Measurements from ENCODE around the gene KIRREL3. TPM values are rescaled to one million over a fixed set of nuclear protein-coding genes. Genes with fewer than 3 reads are reported as not detected.

KIRREL3 gene
- total and polyA plus RNA-seq, 9 of the 15 experiments (the other 6 are each of a cell fraction or from before 2014, with no cell fraction given), result 0.04 to 0.10 TPM; not detected in 7

DNA sequence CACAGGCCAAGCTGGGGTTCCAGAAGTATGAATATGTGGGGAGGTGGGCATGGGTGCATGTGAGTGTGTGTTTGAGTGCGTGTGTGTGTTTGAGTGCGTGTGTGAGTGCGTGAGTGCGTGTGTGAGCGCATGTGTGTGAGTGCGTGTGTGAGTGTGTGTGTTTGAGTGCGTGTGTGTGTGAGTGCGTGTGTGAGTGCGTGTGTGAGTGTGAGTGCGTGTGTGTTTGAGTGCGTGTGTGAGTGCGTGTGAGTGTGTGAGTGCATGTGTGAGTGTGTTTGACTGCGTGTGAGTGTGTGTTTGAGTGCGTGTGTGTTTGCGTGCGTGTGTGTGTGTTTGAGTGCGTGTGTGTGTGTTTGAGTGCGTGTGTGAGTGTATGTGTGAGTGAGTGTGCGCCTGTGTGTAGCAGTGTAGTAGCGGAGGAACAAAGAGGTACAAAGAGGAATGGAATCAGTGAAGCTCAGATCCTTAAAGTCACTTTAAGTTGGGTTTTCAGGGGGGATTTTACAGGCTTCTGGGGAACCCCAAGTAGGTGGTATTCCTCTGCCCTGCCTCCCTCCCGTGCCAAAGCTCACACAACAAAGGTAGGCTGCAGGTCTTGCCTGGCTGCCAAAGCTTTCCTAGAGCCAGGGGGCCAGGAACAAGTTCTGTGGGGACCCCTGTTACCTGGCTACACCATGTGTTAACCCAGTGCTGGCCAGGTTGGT, 137.1 kb downstream of the KIRREL3 start (continued):
- TF ChIP-seq, protein P1, sequence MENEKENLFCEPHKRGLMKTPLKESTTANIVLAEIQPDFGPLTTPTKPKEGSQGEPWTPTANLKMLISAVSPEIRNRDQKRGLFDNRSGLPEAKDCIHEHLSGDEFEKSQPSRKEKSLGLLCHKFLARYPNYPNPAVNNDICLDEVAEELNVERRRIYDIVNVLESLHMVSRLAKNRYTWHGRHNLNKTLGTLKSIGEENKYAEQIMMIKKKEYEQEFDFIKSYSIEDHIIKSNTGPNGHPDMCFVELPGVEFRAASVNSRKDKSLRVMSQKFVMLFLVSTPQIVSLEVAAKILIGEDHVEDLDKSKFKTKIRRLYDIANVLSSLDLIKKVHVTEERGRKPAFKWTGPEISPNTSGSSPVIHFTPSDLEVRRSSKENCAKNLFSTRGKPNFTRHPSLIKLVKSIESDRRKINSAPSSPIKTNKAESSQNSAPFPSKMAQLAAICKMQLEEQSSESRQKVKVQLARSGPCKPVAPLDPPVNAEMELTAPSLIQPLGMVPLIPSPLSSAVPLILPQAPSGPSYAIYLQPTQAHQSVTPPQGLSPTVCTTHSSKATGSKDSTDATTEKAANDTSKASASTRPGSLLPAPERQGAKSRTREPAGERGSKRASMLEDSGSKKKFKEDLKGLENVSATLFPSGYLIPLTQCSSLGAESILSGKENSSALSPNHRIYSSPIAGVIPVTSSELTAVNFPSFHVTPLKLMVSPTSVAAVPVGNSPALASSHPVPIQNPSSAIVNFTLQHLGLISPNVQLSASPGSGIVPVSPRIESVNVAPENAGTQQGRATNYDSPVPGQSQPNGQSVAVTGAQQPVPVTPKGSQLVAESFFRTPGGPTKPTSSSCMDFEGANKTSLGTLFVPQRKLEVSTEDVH (IDR thresholded peaks at IDR 0.05; ENCODE audit: low read depth, partially characterized antibody), result no peak
- TF ChIP-seq TAF7 (tag; IDR thresholded peaks at IDR 0.05) (no peak), CXXC5 (CRISPR knock-in tag; IDR thresholded peaks at IDR 0.05) (no peak), ZNF212 (CRISPR knock-in tag; IDR thresholded peaks at IDR 0.05) (no peak), ZNF586 (CRISPR knock-in tag; conservative IDR thresholded peaks at IDR 0.05) (no peak), MED1 (CRISPR knock-in tag; IDR thresholded peaks at IDR 0.05; ENCODE audit: borderline replicate concordance) (no peak), ZSCAN32 (CRISPR knock-in tag; IDR thresholded peaks at IDR 0.05) (no peak)

DNA sequence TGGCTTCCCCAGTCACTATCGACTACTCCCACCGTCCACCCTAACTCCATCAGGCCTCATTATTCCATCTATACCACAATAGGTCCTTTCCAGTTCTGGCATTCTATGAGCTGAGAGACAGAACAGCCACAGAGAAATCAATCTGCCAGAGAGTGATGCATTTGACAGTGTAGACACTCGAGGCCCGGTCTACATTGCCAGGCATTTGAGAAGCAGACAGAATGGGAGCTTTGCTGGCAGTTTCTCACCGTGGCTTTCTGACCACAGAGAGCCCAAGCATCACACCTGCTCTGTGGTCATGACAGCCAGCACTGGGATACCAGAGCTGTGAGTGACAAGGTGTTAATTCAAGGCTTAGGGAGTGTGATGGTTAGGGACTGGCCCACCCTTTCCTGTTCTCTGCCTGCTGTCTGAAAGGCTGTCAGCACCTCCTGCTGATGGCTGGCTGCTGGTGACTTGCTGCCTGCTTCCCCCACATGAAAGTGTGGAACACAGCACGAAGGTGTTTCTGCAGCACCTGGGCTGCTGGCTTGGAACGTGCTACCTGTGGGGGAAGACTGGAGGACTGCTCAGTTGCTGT, 137.8 kb downstream of the KIRREL3 start:
- intact Hi-C loops (cut with micrococcal nuclease), result no loop called here
- TF ChIP-seq CREBBP (IDR thresholded peaks at IDR 0.05; ENCODE audit: low read depth, low read length), result no peak
- TF ChIP-seq, protein P2, sequence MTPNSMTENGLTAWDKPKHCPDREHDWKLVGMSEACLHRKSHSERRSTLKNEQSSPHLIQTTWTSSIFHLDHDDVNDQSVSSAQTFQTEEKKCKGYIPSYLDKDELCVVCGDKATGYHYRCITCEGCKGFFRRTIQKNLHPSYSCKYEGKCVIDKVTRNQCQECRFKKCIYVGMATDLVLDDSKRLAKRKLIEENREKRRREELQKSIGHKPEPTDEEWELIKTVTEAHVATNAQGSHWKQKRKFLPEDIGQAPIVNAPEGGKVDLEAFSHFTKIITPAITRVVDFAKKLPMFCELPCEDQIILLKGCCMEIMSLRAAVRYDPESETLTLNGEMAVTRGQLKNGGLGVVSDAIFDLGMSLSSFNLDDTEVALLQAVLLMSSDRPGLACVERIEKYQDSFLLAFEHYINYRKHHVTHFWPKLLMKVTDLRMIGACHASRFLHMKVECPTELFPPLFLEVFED (CRISPR knock-in tag; conservative IDR thresholded peaks at IDR 0.05), result no peak
- TF ChIP-seq BACH1 (tag; IDR thresholded peaks at IDR 0.05), result no peak
- TF ChIP-seq CREB1 (IDR thresholded peaks at IDR 0.05), result no peak
- TF ChIP-seq CREB1 (CRISPR knock-in tag; IDR thresholded peaks at IDR 0.05), result no peak
- TF ChIP-seq NEUROD1 (IDR thresholded peaks at IDR 0.05; ENCODE audit: borderline replicate concordance, low read depth, low read length, partially characterized antibody), result no peak
- no peak for TF ChIP-seq FOXK2 (conservative IDR thresholded peaks at IDR 0.05 in 1 of 2, IDR thresholded peaks at IDR 0.05 in 1 of 2; ENCODE audit: low read depth in 2 of 2)
- no peak for TF ChIP-seq TSC22D4 (tag; IDR thresholded peaks at IDR 0.05)
- no peak for TF ChIP-seq SREBF1 (IDR thresholded peaks at IDR 0.05; ENCODE audit: borderline replicate concordance, low read depth, low read length)
- no peak for TF ChIP-seq PPARD (CRISPR knock-in tag; IDR thresholded peaks at IDR 0.05)
- no peak for TF ChIP-seq ZKSCAN8 (CRISPR knock-in tag; IDR thresholded peaks at IDR 0.05)

More for the DNA sequence above, 137.8 kb downstream of the KIRREL3 start:
- no peaks in the 10 kb centered on the region for H3K79me2 ChIP-seq (ENCODE audit: control insufficient read depth, insufficient read depth, low read length)
- no peak for DNase-seq (ENCODE audit: extremely low read depth in 1 of 4, low spot score in 3 of 4)
- H2AFZ ChIP-seq (ENCODE audit: low read depth, low read length), result no peak overlapping the region
- H3K9me1 ChIP-seq (ENCODE audit: control insufficient read depth, insufficient read depth, low read length), result no peaks in the 10 kb centered on the region
- no peaks in the 10 kb centered on the region for H3K9me3 ChIP-seq (replicated peaks; ENCODE audit: control insufficient read depth, insufficient read depth, low read depth, low read length)
- H3K9ac ChIP-seq (ENCODE audit: insufficient read depth in 1 of 2, low read depth in 2 of 2, low read length in 2 of 2), result no peak overlapping the region
- BruUV-seq (replicated peaks), result no TSS peak
- ChIA-PET POLR2A (interaction anchor here (1.1 kb wide), 1 partner anchor 159 kb away, joined by 4 read pairs; no protein-coding TSS in a partner anchor), CTCF (ENCODE audit: low intra/inter-chr PET ratio) (no interaction called here)
- in situ Hi-C loops (cut with MboI), result no loop called here
- ATAC-seq, result no peak
- H4K20me1 ChIP-seq (replicated peaks; ENCODE audit: control insufficient read depth, insufficient read depth, low read length), result no peaks in the 10 kb centered on the region
- FAIRE-seq, result no peak
- no peak overlapping the region for H3K4me3 ChIP-seq
- no peaks in the 10 kb centered on the region; a peak in 1 of 5 replicates for H3K27me3 ChIP-seq (ENCODE audit: control insufficient read depth in 2 of 2, insufficient read depth in 2 of 2, low read length in 2 of 2)
- H3K36me3 ChIP-seq (ENCODE audit: control insufficient read depth, insufficient read depth, low read length), result no peaks in the 10 kb centered on the region
- H3K27ac ChIP-seq (ENCODE audit: extremely low read depth, low read depth, low read length), result no peak overlapping the region
- WGBS (ENCODE audit: insufficient coverage, low coverage, missing lambda C conversion rate), result 0% methylated on average over 7 of the region's 7 CpGs
- H3K4me1 ChIP-seq (replicated peaks in 1 of 2; ENCODE audit: control insufficient read depth in 2 of 2, insufficient read depth in 2 of 2, low read length in 2 of 2), result no peaks in the 10 kb centered on the region
- no peak overlapping the region for H3K4me2 ChIP-seq (ENCODE audit: insufficient read depth, low read length)

Data from K562 (cell line).